ENCODE results near the gene AGBL5. TPM values are rescaled to one million over a fixed set of nuclear protein-coding genes. Genes with fewer than 3 reads are reported as not detected.

AGBL5 gene
- total and polyA plus RNA-seq, 9 of the 15 experiments (the other 6 are each of a cell fraction or from before 2014, with no cell fraction given): 3.3 to 52.7 (median 26.2) TPM

- peaks cover 29% of the 10 kb centered on the region for H3K79me2 ChIP-seq (ENCODE audit: control insufficient read depth, insufficient read depth, low read length)
- H3K27ac ChIP-seq (ENCODE audit: extremely low read depth, low read depth, low read length): peak overlapping the region; percentile 53; the same call in 1 of the 3 replicates
- H3K9me1 ChIP-seq (ENCODE audit: control insufficient read depth, insufficient read depth, low read length): no peaks in the 10 kb centered on the region
- DNase-seq (ENCODE audit: extremely low read depth in 1 of 4, low spot score in 3 of 4) (peak in 2 of 4 experiments; percentile 40 to 48), ATAC-seq (peak; percentile 18), FAIRE-seq (no peak)
- peaks cover 35% of the 10 kb centered on the region; the same call in 2 of the 3 replicates for H3K36me3 ChIP-seq (ENCODE audit: control insufficient read depth, insufficient read depth, low read length)
- H3K4me2 ChIP-seq (ENCODE audit: insufficient read depth, low read length): peak overlapping the region; percentile 98
- in situ Hi-C loops (cut with MboI) (no loop called here), intact Hi-C loops (cut with micrococcal nuclease) (no loop called here)
- no peaks in the 10 kb centered on the region for H3K27me3 ChIP-seq (ENCODE audit: control insufficient read depth in 2 of 2, insufficient read depth in 2 of 2, low read length in 2 of 2)
- peak overlapping the region; percentile 82 for H3K4me3 ChIP-seq
- no TSS peak for BruUV-seq (replicated peaks)
- no peaks in the 10 kb centered on the region for H4K20me1 ChIP-seq (replicated peaks; ENCODE audit: control insufficient read depth, insufficient read depth, low read length)
- no peaks in the 10 kb centered on the region for H3K9me3 ChIP-seq (replicated peaks; ENCODE audit: control insufficient read depth, insufficient read depth, low read depth, low read length)
- 6% methylated on average over 25 of the region's 34 CpGs for WGBS (ENCODE audit: insufficient coverage, low coverage, missing lambda C conversion rate)
- CTCF ChIA-PET (ENCODE audit: low intra/inter-chr PET ratio): interaction anchor here (0.7 kb wide), 1 partner anchor 1489 kb away, joined by 3 read pairs; no protein-coding TSS in a partner anchor
- POLR2A ChIA-PET: interaction anchor here (0.6 to 2.9 kb wide), 18 partner anchors 9 to 369 kb away, joined by 3 to 32 read pairs (median 4); partner anchors contain the start of gene AGBL5
- peak overlapping the region; percentile 83 to 90 for H3K9ac ChIP-seq (ENCODE audit: insufficient read depth in 1 of 2, low read depth in 2 of 2, low read length in 2 of 2)
- H3K4me1 ChIP-seq (replicated peaks in 1 of 2; ENCODE audit: control insufficient read depth in 2 of 2, insufficient read depth in 2 of 2, low read length in 2 of 2): peaks cover 42 to 57% of the 10 kb centered on the region in 2 experiments
- H2AFZ ChIP-seq (ENCODE audit: low read depth, low read length): peak overlapping the region; percentile 80
- TF ChIP-seq PTRF (tag; IDR thresholded peaks at IDR 0.05) (no peak), HOXB6 (CRISPR knock-in tag; IDR thresholded peaks at IDR 0.05; ENCODE audit: borderline replicate concordance) (no peak), CHD7 (IDR thresholded peaks at IDR 0.05; ENCODE audit: low read depth, low read length) (no peak), NFIC (IDR thresholded peaks at IDR 0.05) (peak; percentile 59), CHAMP1 (IDR thresholded peaks at IDR 0.05) (no peak), PTTG1 (tag; IDR thresholded peaks at IDR 0.05; ENCODE audit: low read depth) (no peak)
Measured at GRCh38 chr2:27071990-27072830, 20.7 kb downstream of the AGBL5 start.
